Measurements from ENCODE around the gene ALDH3A2.

- TF ChIP-seq EZH2 (IDR thresholded peaks at IDR 0.05; ENCODE audit: borderline replicate concordance, low read length) = no peak
- TF ChIP-seq CTCF (conservative IDR thresholded peaks at IDR 0.05 in 1 of 2, IDR thresholded peaks at IDR 0.05 in 1 of 2; ENCODE audit: extremely low read depth in 1 of 2, insufficient read depth in 1 of 2, low read depth in 1 of 2, low read length in 2 of 2) = no peak
Measured at GRCh38 chr17:19659366-19660177, 11.0 kb downstream of the ALDH3A2 start.
